ENCODE data around the gene MESD. TPM values are rescaled to one million over a fixed set of nuclear protein-coding genes. Genes with fewer than 3 reads are reported as not detected.

The MESD gene
- total RNA-seq, 1 donor: 24.2 TPM

- peak; percentile 94 for DNase-seq (ENCODE audit: low read depth)
- TF ChIP-seq, protein P1, sequence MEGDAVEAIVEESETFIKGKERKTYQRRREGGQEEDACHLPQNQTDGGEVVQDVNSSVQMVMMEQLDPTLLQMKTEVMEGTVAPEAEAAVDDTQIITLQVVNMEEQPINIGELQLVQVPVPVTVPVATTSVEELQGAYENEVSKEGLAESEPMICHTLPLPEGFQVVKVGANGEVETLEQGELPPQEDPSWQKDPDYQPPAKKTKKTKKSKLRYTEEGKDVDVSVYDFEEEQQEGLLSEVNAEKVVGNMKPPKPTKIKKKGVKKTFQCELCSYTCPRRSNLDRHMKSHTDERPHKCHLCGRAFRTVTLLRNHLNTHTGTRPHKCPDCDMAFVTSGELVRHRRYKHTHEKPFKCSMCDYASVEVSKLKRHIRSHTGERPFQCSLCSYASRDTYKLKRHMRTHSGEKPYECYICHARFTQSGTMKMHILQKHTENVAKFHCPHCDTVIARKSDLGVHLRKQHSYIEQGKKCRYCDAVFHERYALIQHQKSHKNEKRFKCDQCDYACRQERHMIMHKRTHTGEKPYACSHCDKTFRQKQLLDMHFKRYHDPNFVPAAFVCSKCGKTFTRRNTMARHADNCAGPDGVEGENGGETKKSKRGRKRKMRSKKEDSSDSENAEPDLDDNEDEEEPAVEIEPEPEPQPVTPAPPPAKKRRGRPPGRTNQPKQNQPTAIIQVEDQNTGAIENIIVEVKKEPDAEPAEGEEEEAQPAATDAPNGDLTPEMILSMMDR (IDR thresholded peaks at IDR 0.05; ENCODE audit: insufficient read depth, low read depth, low read length): no peak
- H3K4me3 ChIP-seq (ENCODE audit: low read depth, low read length): peak within 1 kb of the TSS; percentile 89
Observed at GRCh38 chr15:81000624-81001151, 11.1 kb upstream of the MESD start, which contains the start of gene TLNRD1. TLNRD1 (plus strand) TSS chr15:81000923; CDS start chr15:81002272, 1,349 bp downstream.

- DNase-seq (ENCODE audit: low read depth): no peak
- TF ChIP-seq, protein P1 (IDR thresholded peaks at IDR 0.05; ENCODE audit: insufficient read depth, low read depth, low read length): no peak
- peak overlapping the region; percentile 89 for H3K4me3 ChIP-seq (ENCODE audit: low read depth, low read length)
Observed at GRCh38 chr15:81000144-81000623, 10.6 kb upstream of the MESD start.

GRCh38 chr15:80999623-81000036 is 10.0 kb upstream of the MESD start:
- DNase-seq (ENCODE audit: low read depth): no peak
- TF ChIP-seq, protein P1 (IDR thresholded peaks at IDR 0.05; ENCODE audit: insufficient read depth, low read depth, low read length): no peak
- peak overlapping the region; percentile 89 for H3K4me3 ChIP-seq (ENCODE audit: low read depth, low read length)

DNA sequence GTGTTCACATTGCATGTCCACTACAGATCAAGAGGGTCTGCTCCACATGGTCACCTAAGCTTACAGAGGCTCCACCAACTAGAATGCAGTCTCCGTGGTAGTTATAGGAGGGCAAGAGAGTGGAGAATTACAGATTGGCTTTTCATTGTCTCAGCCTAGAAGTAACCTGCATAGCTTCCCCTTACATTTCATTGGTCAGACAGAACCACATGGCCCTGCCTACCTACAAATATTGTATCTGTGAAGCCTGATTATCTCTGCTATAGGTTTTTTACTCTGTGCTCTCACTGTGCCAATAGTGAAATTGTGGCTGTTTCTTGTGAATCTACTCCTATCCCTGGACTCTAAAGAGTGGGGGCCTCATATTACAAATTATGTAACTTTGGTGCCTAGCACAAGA is 8.6 kb upstream of the MESD start:
- no peak for DNase-seq (ENCODE audit: low read depth)

DNA sequence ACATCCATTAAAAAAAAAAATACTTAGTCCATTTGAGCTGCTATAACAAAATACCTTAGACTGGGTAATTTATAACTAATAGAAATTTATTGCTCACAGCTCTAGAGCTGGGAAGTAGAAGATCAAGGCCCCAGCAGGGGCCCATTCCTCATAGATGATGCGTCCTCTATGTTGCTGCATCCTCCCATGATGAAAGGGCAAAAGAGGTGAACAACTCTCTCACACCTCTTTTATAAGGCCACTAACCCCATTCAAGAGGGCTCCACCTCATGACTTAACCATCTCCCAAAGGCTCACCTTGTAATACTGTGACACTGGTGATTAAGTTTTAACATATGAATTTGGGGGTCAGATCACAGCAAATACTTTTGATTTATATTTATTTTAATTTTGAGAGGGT is 8.1 kb upstream of the MESD start:
- DNase-seq (ENCODE audit: low read depth): no peak
- TF ChIP-seq, protein P1 (IDR thresholded peaks at IDR 0.05; ENCODE audit: insufficient read depth, low read depth, low read length): no peak

More for the DNA sequence above, 8.6 kb upstream of the MESD start:
- TF ChIP-seq, protein P1 (IDR thresholded peaks at IDR 0.05; ENCODE audit: insufficient read depth, low read depth, low read length): no peak
- no peak overlapping the region for H3K4me3 ChIP-seq (ENCODE audit: low read depth, low read length)

GRCh38 chr15:80996247-80996646 is 6.6 kb upstream of the MESD start:
- DNase-seq (ENCODE audit: low read depth): no peak
- no peak overlapping the region for H3K4me3 ChIP-seq (ENCODE audit: low read depth, low read length)
- TF ChIP-seq, protein P1 (IDR thresholded peaks at IDR 0.05; ENCODE audit: insufficient read depth, low read depth, low read length): peak; percentile 44

More for the DNA sequence above, 8.1 kb upstream of the MESD start:
- H3K4me3 ChIP-seq (ENCODE audit: low read depth, low read length): no peak overlapping the region

GRCh38 chr15:80992441-80992840 is 2.8 kb upstream of the MESD start:
- TF ChIP-seq, protein P1 (IDR thresholded peaks at IDR 0.05; ENCODE audit: insufficient read depth, low read depth, low read length): no peak
- DNase-seq (ENCODE audit: low read depth): no peak
- H3K4me3 ChIP-seq (ENCODE audit: low read depth, low read length): no peak overlapping the region

Measured in fibroblast of villous mesenchyme (primary cell).